HEK293 (cell line): ENCODE data around the gene SKI.

ENCODE experiments used
- YY1 ChIP-seq: fragments of 450-650 bp; formaldehyde crosslinking; IDR thresholded peaks from 2 replicates; pipeline ENCODE4 v1.5.1; 2018; ENCODE audit warnings: missing biosample characterization, missing genetic modification characterization
- ZBTB21 ChIP-seq: fragments of 450-650 bp; formaldehyde crosslinking; IDR thresholded peaks from 2 replicates; pipeline ENCODE4 v1.5.1; 2017; ENCODE audit warnings: missing biosample characterization, missing genetic modification characterization
- ZEB2 ChIP-seq: fragments of 450-650 bp; formaldehyde crosslinking; IDR thresholded peaks from 2 replicates; pipeline ENCODE4 v1.5.1; 2016; ENCODE audit warnings: missing biosample characterization, missing genetic modification characterization
- ZNF211 ChIP-seq: fragments of 450-650 bp; formaldehyde crosslinking; IDR thresholded peaks from 2 replicates; pipeline ENCODE4 v1.5.1; 2016; ENCODE audit warnings: low read depth, missing biosample characterization, missing genetic modification characterization
- ZNF366 ChIP-seq: fragments of 450-650 bp; formaldehyde crosslinking; conservative IDR thresholded peaks from 2 replicates; pipeline ENCODE4 v1.5.1; 2016; ENCODE audit warnings: missing biosample characterization, missing genetic modification characterization
- ZNF416 ChIP-seq: fragments of 450-650 bp; formaldehyde crosslinking; IDR thresholded peaks from 2 replicates; pipeline ENCODE4 v1.5.1; 2016; ENCODE audit warnings: missing biosample characterization, missing genetic modification characterization
- ZNF664 ChIP-seq: fragments of 450-650 bp; formaldehyde crosslinking; IDR thresholded peaks from 2 replicates; pipeline ENCODE4 v1.5.1; 2016; ENCODE audit warnings: missing biosample characterization, missing genetic modification characterization
- ZNF792 ChIP-seq: fragments of 450-650 bp; formaldehyde crosslinking; IDR thresholded peaks from 2 replicates; pipeline ENCODE4 v1.5.1; 2016; ENCODE audit warnings: missing biosample characterization, missing genetic modification characterization
- ZSCAN30 ChIP-seq: fragments of 450-650 bp; IDR thresholded peaks from 2 replicates; pipeline ENCODE4 v1.5.1; 2018; ENCODE audit warnings: missing biosample characterization, mild to moderate bottlenecking, missing genetic modification characterization, moderate library complexity
- TF ChIP-seq, protein P1 (sequence below): IDR thresholded peaks from 2 replicates; pipeline ENCODE4 v1.6.1; 2011; ENCODE audit warnings: mild to moderate bottlenecking, low read depth, low read length, borderline replicate concordance
- TF ChIP-seq, protein P2 (sequence below): fragments of 450-650 bp; formaldehyde crosslinking; IDR thresholded peaks from 2 replicates; pipeline ENCODE4 v1.5.1; 2016; ENCODE audit warnings: missing biosample characterization, missing genetic modification characterization
- TF ChIP-seq, protein P3 (sequence below): fragments of 450-650 bp; formaldehyde crosslinking; IDR thresholded peaks from 2 replicates; pipeline ENCODE4 v1.5.1; 2016; ENCODE audit warnings: missing biosample characterization, missing genetic modification characterization
- TF ChIP-seq, protein P4 (sequence below): fragments of 450-650 bp; formaldehyde crosslinking; IDR thresholded peaks from 2 replicates; pipeline ENCODE4 v1.5.1; 2016; ENCODE audit warnings: missing biosample characterization, missing genetic modification characterization, low read depth
- TF ChIP-seq, protein P5 (sequence below): fragments of 450-650 bp; formaldehyde crosslinking; IDR thresholded peaks from 2 replicates; pipeline ENCODE4 v1.5.1; 2016; ENCODE audit warnings: missing biosample characterization, missing genetic modification characterization

DNA sequence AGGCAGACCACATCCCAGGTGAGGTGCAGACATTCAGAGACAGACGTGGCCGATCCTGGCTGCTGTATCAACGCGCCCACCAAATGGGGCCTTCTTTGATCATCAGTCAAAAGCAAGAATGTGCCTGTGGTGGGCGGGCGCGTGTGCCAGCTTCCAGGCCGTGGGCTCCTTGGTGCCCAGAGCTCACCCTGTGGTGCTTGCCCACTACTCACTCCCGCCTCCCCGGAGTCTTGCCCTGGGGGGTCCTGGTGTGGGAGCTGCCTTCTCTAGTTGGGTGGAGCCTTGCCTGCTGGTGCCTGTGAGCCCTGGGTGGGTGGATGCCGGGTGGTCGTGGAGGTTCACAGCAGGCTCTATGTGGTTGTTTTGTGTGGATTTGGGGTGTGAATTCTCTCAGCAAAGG lies 70.6 kb downstream of the SKI start:
- TF ChIP-seq ZNF664 = no peak
- no peak for TF ChIP-seq ZNF211 (tag by site-specific recombination)
- no peak for TF ChIP-seq ZNF792 (tag by site-specific recombination)
- no peak for TF ChIP-seq YY1 (tag by site-specific recombination)
- TF ChIP-seq, protein P1, sequence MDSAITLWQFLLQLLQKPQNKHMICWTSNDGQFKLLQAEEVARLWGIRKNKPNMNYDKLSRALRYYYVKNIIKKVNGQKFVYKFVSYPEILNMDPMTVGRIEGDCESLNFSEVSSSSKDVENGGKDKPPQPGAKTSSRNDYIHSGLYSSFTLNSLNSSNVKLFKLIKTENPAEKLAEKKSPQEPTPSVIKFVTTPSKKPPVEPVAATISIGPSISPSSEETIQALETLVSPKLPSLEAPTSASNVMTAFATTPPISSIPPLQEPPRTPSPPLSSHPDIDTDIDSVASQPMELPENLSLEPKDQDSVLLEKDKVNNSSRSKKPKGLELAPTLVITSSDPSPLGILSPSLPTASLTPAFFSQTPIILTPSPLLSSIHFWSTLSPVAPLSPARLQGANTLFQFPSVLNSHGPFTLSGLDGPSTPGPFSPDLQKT = no peak
- TF ChIP-seq, protein P2, sequence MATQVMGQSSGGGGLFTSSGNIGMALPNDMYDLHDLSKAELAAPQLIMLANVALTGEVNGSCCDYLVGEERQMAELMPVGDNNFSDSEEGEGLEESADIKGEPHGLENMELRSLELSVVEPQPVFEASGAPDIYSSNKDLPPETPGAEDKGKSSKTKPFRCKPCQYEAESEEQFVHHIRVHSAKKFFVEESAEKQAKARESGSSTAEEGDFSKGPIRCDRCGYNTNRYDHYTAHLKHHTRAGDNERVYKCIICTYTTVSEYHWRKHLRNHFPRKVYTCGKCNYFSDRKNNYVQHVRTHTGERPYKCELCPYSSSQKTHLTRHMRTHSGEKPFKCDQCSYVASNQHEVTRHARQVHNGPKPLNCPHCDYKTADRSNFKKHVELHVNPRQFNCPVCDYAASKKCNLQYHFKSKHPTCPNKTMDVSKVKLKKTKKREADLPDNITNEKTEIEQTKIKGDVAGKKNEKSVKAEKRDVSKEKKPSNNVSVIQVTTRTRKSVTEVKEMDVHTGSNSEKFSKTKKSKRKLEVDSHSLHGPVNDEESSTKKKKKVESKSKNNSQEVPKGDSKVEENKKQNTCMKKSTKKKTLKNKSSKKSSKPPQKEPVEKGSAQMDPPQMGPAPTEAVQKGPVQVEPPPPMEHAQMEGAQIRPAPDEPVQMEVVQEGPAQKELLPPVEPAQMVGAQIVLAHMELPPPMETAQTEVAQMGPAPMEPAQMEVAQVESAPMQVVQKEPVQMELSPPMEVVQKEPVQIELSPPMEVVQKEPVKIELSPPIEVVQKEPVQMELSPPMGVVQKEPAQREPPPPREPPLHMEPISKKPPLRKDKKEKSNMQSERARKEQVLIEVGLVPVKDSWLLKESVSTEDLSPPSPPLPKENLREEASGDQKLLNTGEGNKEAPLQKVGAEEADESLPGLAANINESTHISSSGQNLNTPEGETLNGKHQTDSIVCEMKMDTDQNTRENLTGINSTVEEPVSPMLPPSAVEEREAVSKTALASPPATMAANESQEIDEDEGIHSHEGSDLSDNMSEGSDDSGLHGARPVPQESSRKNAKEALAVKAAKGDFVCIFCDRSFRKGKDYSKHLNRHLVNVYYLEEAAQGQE (tag by site-specific recombination) = no peak
- TF ChIP-seq, protein P3, sequence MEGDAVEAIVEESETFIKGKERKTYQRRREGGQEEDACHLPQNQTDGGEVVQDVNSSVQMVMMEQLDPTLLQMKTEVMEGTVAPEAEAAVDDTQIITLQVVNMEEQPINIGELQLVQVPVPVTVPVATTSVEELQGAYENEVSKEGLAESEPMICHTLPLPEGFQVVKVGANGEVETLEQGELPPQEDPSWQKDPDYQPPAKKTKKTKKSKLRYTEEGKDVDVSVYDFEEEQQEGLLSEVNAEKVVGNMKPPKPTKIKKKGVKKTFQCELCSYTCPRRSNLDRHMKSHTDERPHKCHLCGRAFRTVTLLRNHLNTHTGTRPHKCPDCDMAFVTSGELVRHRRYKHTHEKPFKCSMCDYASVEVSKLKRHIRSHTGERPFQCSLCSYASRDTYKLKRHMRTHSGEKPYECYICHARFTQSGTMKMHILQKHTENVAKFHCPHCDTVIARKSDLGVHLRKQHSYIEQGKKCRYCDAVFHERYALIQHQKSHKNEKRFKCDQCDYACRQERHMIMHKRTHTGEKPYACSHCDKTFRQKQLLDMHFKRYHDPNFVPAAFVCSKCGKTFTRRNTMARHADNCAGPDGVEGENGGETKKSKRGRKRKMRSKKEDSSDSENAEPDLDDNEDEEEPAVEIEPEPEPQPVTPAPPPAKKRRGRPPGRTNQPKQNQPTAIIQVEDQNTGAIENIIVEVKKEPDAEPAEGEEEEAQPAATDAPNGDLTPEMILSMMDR (tag by site-specific recombination) = no peak
- TF ChIP-seq, protein P4, sequence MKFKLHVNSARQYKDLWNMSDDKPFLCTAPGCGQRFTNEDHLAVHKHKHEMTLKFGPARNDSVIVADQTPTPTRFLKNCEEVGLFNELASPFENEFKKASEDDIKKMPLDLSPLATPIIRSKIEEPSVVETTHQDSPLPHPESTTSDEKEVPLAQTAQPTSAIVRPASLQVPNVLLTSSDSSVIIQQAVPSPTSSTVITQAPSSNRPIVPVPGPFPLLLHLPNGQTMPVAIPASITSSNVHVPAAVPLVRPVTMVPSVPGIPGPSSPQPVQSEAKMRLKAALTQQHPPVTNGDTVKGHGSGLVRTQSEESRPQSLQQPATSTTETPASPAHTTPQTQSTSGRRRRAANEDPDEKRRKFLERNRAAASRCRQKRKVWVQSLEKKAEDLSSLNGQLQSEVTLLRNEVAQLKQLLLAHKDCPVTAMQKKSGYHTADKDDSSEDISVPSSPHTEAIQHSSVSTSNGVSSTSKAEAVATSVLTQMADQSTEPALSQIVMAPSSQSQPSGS (tag by site-specific recombination) = no peak
- no peak for TF ChIP-seq ZNF366 (tag by site-specific recombination)
- TF ChIP-seq, protein P5, sequence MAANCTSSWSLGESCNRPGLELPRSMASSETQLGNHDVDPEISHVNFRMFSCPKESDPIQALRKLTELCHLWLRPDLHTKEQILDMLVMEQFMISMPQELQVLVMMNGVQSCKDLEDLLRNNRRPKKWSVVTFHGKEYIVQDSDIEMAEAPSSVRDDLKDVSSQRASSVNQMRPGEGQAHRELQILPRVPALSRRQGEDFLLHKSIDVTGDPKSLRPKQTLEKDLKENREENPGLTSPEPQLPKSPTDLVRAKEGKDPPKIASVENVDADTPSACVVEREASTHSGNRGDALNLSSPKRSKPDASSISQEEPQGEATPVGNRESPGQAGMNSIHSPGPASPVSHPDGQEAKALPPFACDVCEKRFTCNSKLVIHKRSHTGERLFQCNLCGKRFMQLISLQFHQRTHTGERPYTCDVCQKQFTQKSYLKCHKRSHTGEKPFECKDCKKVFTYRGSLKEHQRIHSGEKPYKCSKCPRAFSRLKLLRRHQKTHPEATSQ (tag by site-specific recombination) = no peak
- TF ChIP-seq ZBTB21 (tag by site-specific recombination) = no peak
- no peak for TF ChIP-seq ZSCAN30 (tag by site-specific recombination)
- no peak for TF ChIP-seq ZEB2
- TF ChIP-seq ZNF416 (tag by site-specific recombination) = no peak
